Tongue (tissue), 2 donors: ENCODE results near the gene KLF18. TPM values are rescaled to one million over a fixed set of nuclear protein-coding genes. Genes with fewer than 3 reads are reported as not detected.
"Not testable (repeated sequence)": the region's sequence is repeated elsewhere in the genome, so short reads cannot be mapped to it uniquely, and the experiment has no call there.

ENCODE experiments used
- DNase-seq: peaks from one replicate; pipeline ENCODE4 v3.0.0-alpha.2; 2015
- total RNA-seq: library from RNA; depleted of rRNA; stranded (reverse); fragments of >200 nt; gene quantifications from one replicate; pipeline ENCODE4 v1.2.3, GENCODE V29; 2014

The KLF18 gene
- total RNA-seq, 1 donor from 2014 or later: not detected

- DNase-seq: no peak
These were observed 21.9 kb downstream of the KLF18 start for GRCh38 chr1:44119525-44119924.

DNA sequence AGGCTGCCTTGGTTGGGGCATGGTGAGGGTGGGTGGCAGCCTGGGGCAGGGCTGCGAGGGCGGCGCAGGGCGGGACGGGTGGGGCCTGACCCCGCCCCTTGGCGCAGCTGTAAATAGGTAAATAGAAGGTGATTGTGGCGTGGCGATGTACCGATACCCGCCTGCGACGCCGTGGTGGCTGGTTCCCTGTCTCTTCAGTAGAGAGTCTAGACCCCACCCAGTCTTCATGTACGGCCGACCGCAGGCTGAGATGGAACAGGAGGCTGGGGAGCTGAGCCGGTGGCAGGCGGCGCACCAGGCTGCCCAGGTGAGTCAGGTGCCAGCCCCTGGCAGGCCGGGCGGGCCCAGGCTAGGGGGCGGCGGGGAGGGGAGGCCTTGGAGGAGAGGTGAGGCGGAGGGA, 22.7 kb downstream of the KLF18 start, which contains the start of gene KLF17:
Gene KLF17 (plus strand): TSS at position 140 of the 400 bp plus-strand sequence. CDS start 87 bp downstream, at position 227.
- DNase-seq: no peak

DNA sequence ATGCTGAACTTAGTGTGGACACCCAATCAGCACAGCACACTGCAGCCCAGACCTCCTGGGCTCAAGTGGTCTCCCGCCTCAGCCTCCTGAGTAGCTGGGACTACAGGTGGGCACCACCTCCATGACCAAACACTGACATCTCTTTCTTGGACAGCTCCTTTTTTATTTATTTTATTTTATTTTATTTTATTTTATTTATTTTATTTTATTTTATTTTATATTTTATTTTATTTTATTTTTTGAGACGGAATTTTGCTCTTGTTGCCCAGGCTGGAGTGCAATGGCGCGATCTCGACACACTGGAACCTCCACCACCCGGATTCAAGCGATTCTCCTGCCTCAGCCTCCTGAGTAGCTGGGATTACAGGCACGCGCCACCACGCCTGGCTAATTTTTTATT, 24.2 kb downstream of the KLF18 start:
- not testable (repeated sequence) for DNase-seq

DNA sequence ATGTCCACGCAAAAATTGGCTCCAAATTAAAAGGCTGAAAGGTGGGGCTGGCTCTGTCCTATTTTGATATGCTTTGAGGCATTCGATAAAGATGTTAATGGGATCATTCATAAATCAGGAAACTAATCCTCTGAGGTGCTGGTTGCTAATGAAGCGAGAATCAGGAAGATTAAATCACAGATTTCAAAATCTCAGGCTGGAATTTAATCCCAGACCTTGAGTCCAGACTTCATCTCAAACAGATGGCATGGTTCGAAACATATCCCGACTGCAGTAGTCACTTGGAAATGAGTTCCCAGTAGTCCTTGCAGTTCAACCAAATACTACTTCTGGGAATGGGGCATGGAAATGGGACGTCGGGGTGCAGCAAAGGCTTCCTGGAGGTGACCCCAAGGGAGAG, 27.3 kb downstream of the KLF18 start:
- no peak for DNase-seq

- DNase-seq: no peak
These were observed 28.3 kb downstream of the KLF18 start for GRCh38 chr1:44113095-44113609.

- DNase-seq: no peak
These were observed 28.9 kb downstream of the KLF18 start for GRCh38 chr1:44112486-44112885.

DNA sequence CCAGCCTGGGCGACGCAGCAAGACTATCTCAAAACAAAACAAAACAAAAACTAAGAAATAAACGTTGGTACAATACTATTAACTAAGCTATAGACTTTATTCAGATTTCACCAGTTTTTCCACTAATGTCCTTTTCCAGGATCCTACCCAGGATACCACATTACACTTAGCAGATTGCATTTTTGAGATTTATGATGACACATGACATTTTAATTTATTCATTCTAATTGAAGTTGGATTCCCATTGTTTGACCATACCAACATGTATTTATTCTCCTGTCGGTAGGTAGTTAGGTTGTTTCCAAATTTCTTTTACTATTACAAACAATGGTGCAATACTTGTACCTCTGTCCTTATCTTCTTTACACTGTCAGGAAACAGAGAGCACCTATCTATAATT, 29.6 kb downstream of the KLF18 start:
- DNase-seq: no peak

DNA sequence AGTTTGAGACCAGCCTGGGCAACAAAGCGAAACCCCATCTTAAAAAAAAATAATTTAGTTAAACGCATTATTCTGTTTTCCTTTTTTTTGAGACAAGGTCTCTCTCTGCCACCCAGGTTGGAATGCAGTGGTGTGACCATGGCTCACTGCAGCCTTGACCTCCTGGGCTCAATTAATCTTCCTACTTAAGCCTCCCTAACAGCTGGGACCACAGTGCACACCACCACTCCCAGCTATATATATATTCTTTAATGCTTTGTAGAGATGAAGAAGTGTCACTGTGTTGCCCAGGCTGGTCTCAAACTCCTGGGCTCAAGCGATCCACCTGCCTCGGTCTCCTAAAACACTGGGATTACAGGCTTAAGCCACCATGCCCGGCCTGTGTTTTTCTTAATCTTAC, 30.5 kb downstream of the KLF18 start:
- peak; percentile 10 for DNase-seq

GRCh38 chr1:44108971-44109370, 32.5 kb downstream of the KLF18 start:
- DNase-seq: no peak

- no peak for DNase-seq
These were observed 33.2 kb downstream of the KLF18 start for GRCh38 chr1:44108241-44108640.

GRCh38 chr1:44105810-44106209, 35.6 kb downstream of the KLF18 start:
- no peak for DNase-seq

- peak; percentile 37 for DNase-seq
These were observed 37.9 kb downstream of the KLF18 start for GRCh38 chr1:44103270-44104131.

- no peak for DNase-seq
These were observed 40.1 kb downstream of the KLF18 start for GRCh38 chr1:44101328-44101727.

DNA sequence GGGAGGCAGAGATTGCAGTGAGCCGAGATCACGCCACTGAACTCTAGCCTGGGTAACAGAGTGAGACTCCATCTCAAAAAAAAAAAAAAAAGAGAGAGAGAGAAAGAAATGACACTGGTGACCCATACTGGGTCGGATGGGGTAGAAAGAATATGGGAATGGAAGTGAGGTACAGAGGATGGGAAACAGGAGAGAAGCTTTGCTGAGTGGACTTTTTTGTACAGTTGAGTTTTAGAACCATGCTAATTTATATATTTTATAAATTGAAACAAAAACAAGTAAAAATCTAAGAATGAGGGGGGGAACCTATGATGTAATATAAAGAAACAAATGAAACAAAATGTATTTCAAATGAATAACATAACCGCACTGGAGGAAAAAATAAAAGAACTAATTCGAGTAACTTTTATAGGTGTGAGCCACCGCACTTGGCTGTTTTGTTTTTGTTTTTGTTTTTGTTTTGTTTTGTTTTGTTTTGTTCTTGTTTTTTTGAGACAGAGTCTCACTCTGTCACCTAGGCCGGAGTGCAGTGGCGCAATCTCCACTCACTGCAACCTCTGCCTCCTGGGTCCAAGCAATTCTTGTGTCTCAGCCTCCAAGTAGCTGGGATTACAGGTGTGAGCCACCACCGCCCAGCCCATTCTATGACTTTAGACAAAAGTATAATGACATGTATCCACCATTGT, 41.1 kb downstream of the KLF18 start:
- no peak for DNase-seq

DNA sequence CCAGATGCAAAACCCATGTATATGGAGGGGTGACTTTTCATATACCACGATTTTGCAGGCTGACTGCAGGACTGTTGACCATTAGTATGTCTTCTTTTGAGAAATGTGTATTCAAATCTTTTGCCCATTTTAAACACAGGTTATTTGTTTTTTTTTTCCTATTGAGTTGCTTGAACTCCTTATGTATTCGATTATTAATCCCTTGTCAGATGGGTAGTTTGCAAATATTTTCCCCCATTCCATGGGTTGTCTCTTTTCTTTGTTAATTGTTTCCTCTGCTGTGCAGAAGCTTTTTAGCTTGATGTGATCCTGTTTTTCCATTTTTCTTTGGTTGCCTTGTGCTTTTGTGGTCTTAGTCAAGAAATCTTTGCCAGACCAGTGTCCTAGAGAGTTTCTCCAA, 47.4 kb downstream of the KLF18 start:
- no peak for DNase-seq

- DNase-seq: no peak
These were observed 50.8 kb downstream of the KLF18 start for GRCh38 chr1:44090429-44091252.

DNA sequence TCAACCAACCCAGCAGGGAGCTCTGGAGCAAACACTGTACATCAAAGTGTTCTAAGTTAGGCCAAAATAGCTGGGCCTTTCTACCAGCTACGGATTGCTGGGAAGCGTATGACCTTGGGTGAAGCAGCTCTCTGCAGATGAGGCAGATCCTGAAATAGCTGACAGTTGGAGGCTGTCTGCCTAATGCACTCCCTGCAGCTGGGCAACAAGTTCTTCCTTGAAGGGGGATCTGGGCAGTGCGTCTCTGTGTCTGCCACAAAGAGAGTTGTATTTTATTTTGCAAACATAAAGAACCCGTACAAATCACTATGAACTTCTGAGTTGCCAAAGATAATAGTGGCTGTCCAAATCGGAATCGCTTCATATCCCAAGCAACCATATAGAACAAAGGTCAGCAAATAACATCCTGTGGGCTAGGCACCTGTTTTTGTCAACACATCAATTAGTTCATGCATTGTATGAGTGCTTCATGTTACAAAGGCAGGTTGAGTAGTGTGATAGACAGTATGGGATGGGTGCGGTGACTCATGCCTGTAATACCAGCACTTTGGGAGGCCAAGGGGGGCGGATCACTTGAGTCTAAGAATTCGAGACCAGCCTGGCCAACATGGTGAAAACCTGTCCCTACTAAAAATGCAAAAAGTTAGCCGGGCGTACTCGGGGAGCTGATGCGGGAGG, 51.9 kb downstream of the KLF18 start:
- peak; percentile 43 for DNase-seq
